Measurements from ENCODE around the gene HOXB1. TPM values are rescaled to one million over a fixed set of nuclear protein-coding genes. Genes with fewer than 3 reads are reported as not detected.

The HOXB1 gene
- polyA plus RNA-seq, 1 donor (not counting 4 experiments of a cell fraction or from before 2014, with no cell fraction given): not detected

- no peaks in the 10 kb centered on the region for H3K9me3 ChIP-seq (ENCODE audit: control insufficient read depth, low read depth, low read length)
- H3K79me2 ChIP-seq (ENCODE audit: control insufficient read depth, insufficient read depth, low read length): no peaks in the 10 kb centered on the region
- no peaks in the 10 kb centered on the region for H3K27me3 ChIP-seq (ENCODE audit: control insufficient read depth, extremely low read depth, insufficient read depth, low read length)
- no peak overlapping the region for H3K4me3 ChIP-seq (ENCODE audit: control insufficient read depth in 2 of 3, extremely low read depth in 1 of 3, insufficient read depth in 2 of 3, low read depth in 1 of 3, low read length in 3 of 3)
- no peaks in the 10 kb centered on the region for H4K20me1 ChIP-seq (ENCODE audit: control insufficient read depth, extremely low read depth, insufficient read depth, low read length)
- TF ChIP-seq CTCF (optimal IDR thresholded peaks at IDR 0.05 in 1 of 3, IDR thresholded peaks at IDR 0.05 in 1 of 3, conservative IDR thresholded peaks at IDR 0.05 in 1 of 3; ENCODE audit: extremely low read depth in 1 of 3, insufficient read depth in 2 of 3, low read length in 3 of 3) (no peak), EZH2 (IDR thresholded peaks at IDR 0.05; ENCODE audit: low read length) (no peak)
- FAIRE-seq: no peak
- no peak overlapping the region for H3K27ac ChIP-seq (ENCODE audit: control insufficient read depth, insufficient read depth, low read length)
- H3K36me3 ChIP-seq (ENCODE audit: control insufficient read depth in 2 of 2, extremely low read depth in 1 of 2, insufficient read depth in 2 of 2, low read length in 2 of 2): no peaks in the 10 kb centered on the region
- H3K9ac ChIP-seq (ENCODE audit: control insufficient read depth, extremely low read depth, insufficient read depth, low read length): no peak overlapping the region
- no peak overlapping the region for H3K4me2 ChIP-seq (ENCODE audit: control insufficient read depth, extremely low read depth, insufficient read depth, low read depth, low read length)
- no peak overlapping the region for H2AFZ ChIP-seq (ENCODE audit: control insufficient read depth, low read length)
- H3K4me1 ChIP-seq (ENCODE audit: control insufficient read depth, extremely low read depth, insufficient read depth, low read length): peaks cover 7% of the 10 kb centered on the region
- H3K9me1 ChIP-seq (ENCODE audit: control insufficient read depth, extremely low read depth, insufficient read depth, low read length): no peaks in the 10 kb centered on the region
- dilution Hi-C loops (cut with MboI; ENCODE audit: extremely low pct_ligation_motif_present, low sequenced_read_pairs): no loop called here
- no peak for DNase-seq (ENCODE audit: low read depth, low spot score)
These were observed 25.9 kb downstream of the HOXB1 start for GRCh38 chr17:48504953-48505352.

GRCh38 chr17:48503747-48504146, 27.1 kb downstream of the HOXB1 start:
- TF ChIP-seq CTCF (optimal IDR thresholded peaks at IDR 0.05 in 1 of 3, IDR thresholded peaks at IDR 0.05 in 1 of 3, conservative IDR thresholded peaks at IDR 0.05 in 1 of 3; ENCODE audit: extremely low read depth in 1 of 3, insufficient read depth in 2 of 3, low read length in 3 of 3) (no peak), EZH2 (IDR thresholded peaks at IDR 0.05; ENCODE audit: low read length) (no peak)
- no peaks in the 10 kb centered on the region for H4K20me1 ChIP-seq (ENCODE audit: control insufficient read depth, extremely low read depth, insufficient read depth, low read length)
- H3K4me1 ChIP-seq (ENCODE audit: control insufficient read depth, extremely low read depth, insufficient read depth, low read length): peaks cover 12% of the 10 kb centered on the region
- H3K9me1 ChIP-seq (ENCODE audit: control insufficient read depth, extremely low read depth, insufficient read depth, low read length): no peaks in the 10 kb centered on the region
- DNase-seq (ENCODE audit: low read depth, low spot score): no peak
- FAIRE-seq: no peak
- no peaks in the 10 kb centered on the region for H3K36me3 ChIP-seq (ENCODE audit: control insufficient read depth in 2 of 2, extremely low read depth in 1 of 2, insufficient read depth in 2 of 2, low read length in 2 of 2)
- H3K79me2 ChIP-seq (ENCODE audit: control insufficient read depth, insufficient read depth, low read length): no peaks in the 10 kb centered on the region
- no peak overlapping the region for H3K27ac ChIP-seq (ENCODE audit: control insufficient read depth, insufficient read depth, low read length)
- no peak overlapping the region for H3K4me2 ChIP-seq (ENCODE audit: control insufficient read depth, extremely low read depth, insufficient read depth, low read depth, low read length)
- H3K9ac ChIP-seq (ENCODE audit: control insufficient read depth, extremely low read depth, insufficient read depth, low read length): no peak overlapping the region
- no peaks in the 10 kb centered on the region for H3K27me3 ChIP-seq (ENCODE audit: control insufficient read depth, extremely low read depth, insufficient read depth, low read length)
- no peak overlapping the region for H2AFZ ChIP-seq (ENCODE audit: control insufficient read depth, low read length)
- H3K9me3 ChIP-seq (ENCODE audit: control insufficient read depth, low read depth, low read length): no peaks in the 10 kb centered on the region
- no peak overlapping the region for H3K4me3 ChIP-seq (ENCODE audit: control insufficient read depth in 2 of 3, extremely low read depth in 1 of 3, insufficient read depth in 2 of 3, low read depth in 1 of 3, low read length in 3 of 3)
- dilution Hi-C loops (cut with MboI; ENCODE audit: extremely low pct_ligation_motif_present, low sequenced_read_pairs): no loop called here

All from keratinocyte (primary cell).